Esophagus muscularis mucosa (tissue), 4 donors: ENCODE measurements around the gene SLC2A6. TPM values are rescaled to one million over a fixed set of nuclear protein-coding genes. Genes with fewer than 3 reads are reported as not detected.

Experiments
- DNase-seq: peaks from one replicate; pipeline ENCODE4 v3.0.0-alpha.2; 2017; ENCODE audit errors: extremely low spot score
- H3K27ac ChIP-seq, 4 donors: fragments of 200-600 bp; sonication (generic); replicated peaks in 1 of 4; 1 replicate in 3 of 4; 2 replicates in 1 of 4; pipeline ENCODE4 v1.5.1; 2016 to 2019; ENCODE audit warnings: mild to moderate bottlenecking in 1 of 4
- H3K27me3 ChIP-seq, 4 donors: fragments of 200-600 bp; sonication (generic); one replicate each; pipeline versions ENCODE4 v1.5.1 to v1.6.0; 2016 to 2019
- H3K36me3 ChIP-seq, 4 donors: fragments of 200-600 bp; sonication (generic); one replicate each; pipeline ENCODE4 v1.5.1; 2016 to 2019
- H3K4me1 ChIP-seq, 4 donors: fragments of 200-600 bp; sonication (generic); one replicate each; pipeline ENCODE4 v1.5.1; 2016 to 2019
- H3K4me3 ChIP-seq, 4 donors: fragments of 200-600 bp; sonication (generic); 1 replicate in 2 of 4; 2 replicates in 2 of 4; pipeline ENCODE4 v1.5.1; 2016 to 2019; ENCODE audit warnings: mild to moderate bottlenecking in 4 of 4, moderate library complexity in 1 of 4
- H3K9me3 ChIP-seq, 4 donors: fragments of 200-600 bp; sonication (generic); 1 replicate in 3 of 4; 2 replicates in 1 of 4; pipeline ENCODE4 v1.5.1; 2016 to 2019
- CTCF ChIP-seq, 3 experiments: fragments of 200-600 bp in 2 of 3; fragments of 450-650 bp in 1 of 3; sonication (generic) in 2 of 3; IDR thresholded peaks; one replicate each; pipeline ENCODE4 v1.5.1; 2017 to 2019; ENCODE audit warnings: antibody characterized with exemption in 3 of 3, mild to moderate bottlenecking in 2 of 3, moderate library complexity in 1 of 3
- EP300 ChIP-seq: sonication (generic); formaldehyde crosslinking; IDR thresholded peaks from one replicate; pipeline ENCODE4 v1.6.1; 2017; ENCODE audit warnings: antibody characterized with exemption
- POLR2A ChIP-seq: fragments of 450-650 bp; IDR thresholded peaks from one replicate; pipeline ENCODE4 v1.6.1; 2017; ENCODE audit warnings: antibody characterized with exemption, moderate library complexity, mild to moderate bottlenecking, low read depth
- POLR2AphosphoS5 ChIP-seq, 2 donors: sonication (generic); formaldehyde crosslinking; IDR thresholded peaks; one replicate each; pipeline ENCODE4 v1.6.1; 2017; ENCODE audit warnings: antibody characterized with exemption in 2 of 2
- WGBS: methylation state at CpG from one replicate; pipeline ENCODE4 v1.1.5; 2018; 5-methylcytosine and 5-hydroxymethylcytosine counted together
- intact Hi-C: fragments of 100-400 bp; cut with DNase I; formaldehyde crosslinking; loops from one replicate; pipeline ENCODE4 v1.15.1; 2023
- total RNA-seq, 4 donors: library from RNA; depleted of rRNA; stranded (reverse); fragments of >200 nt; gene quantifications; one replicate each; pipeline versions ENCODE4 v1.1.0 to v1.2.1, GENCODE V29; 2016

Gene SLC2A6
- total RNA-seq, 4 donors from 2014 or later, result 2.9 to 8.6 (median 5.9) TPM

DNA sequence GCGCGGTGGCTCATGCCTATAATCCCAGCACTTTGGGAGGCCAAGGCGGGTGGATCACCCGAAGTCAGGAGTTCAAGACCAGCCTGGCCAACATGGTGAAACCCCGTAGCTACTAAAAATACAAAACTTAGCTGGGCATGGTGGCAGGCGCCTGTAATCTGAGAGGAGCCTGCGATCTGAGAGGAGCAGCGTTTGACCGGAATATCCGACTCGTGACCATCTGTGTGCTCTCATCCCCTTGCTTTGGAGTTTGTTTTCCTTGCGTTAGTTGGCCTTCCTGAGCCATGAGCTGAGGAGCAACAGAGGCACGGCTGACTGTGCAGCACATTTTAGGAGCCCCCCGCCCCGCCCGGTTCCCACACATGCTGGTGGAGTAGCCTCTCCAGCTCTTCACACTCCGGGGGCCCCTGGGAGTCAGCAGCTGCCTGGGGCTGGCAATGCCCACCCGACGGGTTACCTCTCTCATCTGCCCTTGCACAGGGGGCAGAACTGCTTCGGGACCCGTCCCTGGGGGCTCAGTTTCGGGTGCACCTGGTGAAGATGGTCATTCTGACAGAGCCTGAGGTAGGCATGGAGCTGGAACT, 53.8 kb downstream of the SLC2A6 start:
- Histone ChIP-seq H3K27ac (no peak overlapping the region), H3K27me3 (peaks cover 0 to 68% (median 17%) of the 10 kb centered on the region in 4 donors), H3K9me3 (no peaks in the 10 kb centered on the region), H3K4me1 (peaks cover 2 to 22% (median 18%) of the 10 kb centered on the region in 4 donors), H3K36me3 (peaks cover 0 to 2% (median 0%) of the 10 kb centered on the region in 4 donors), H3K4me3 (no peak overlapping the region)
- DNase-seq, result no peak
- intact Hi-C loops, result no loop called here
- WGBS, result 90% methylated on average over 13 of the region's 22 CpGs
- TF ChIP-seq POLR2AphosphoS5 (IDR thresholded peaks at IDR 0.05), result no peak
- no peak for TF ChIP-seq POLR2A
- no peak for TF ChIP-seq CTCF (IDR thresholded peaks at IDR 0.05)
- TF ChIP-seq EP300, result no peak

DNA sequence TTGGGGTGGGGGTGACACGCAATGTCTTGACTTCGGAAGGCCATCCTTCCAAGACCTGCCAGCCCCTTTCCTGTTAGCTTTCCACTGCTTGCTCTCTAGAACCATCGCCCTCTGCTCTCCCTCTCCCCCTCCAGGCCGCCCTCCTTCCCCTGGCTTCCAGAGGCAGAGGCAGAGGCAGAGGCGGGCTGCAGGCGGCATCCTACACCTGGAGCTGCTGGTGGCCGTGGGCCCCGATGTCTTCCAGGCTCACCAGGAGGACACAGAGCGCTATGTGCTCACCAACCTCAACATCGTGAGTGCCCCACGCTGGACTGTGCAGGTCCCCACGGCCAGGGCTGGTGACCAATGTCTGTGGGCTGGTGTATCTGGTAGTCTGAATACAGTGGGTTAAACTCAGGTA, 54.7 kb downstream of the SLC2A6 start:
- TF ChIP-seq EP300 (no peak), POLR2AphosphoS5 (IDR thresholded peaks at IDR 0.05) (no peak), CTCF (IDR thresholded peaks at IDR 0.05) (no peak), POLR2A (no peak)

GRCh38 chr9:133423216-133423615, 55.7 kb downstream of the SLC2A6 start:
- Histone ChIP-seq H3K36me3 (peaks cover 0 to 2% (median 0%) of the 10 kb centered on the region in 4 donors), H3K4me3 (no peak overlapping the region), H3K27ac (no peak overlapping the region), H3K9me3 (no peaks in the 10 kb centered on the region), H3K27me3 (peaks cover 0 to 50% (median 12%) of the 10 kb centered on the region in 4 donors), H3K4me1 (peaks cover 6 to 13% (median 11%) of the 10 kb centered on the region in 4 donors)
- no peak for TF ChIP-seq POLR2A
- TF ChIP-seq CTCF (IDR thresholded peaks at IDR 0.05), result no peak
- TF ChIP-seq POLR2AphosphoS5 (IDR thresholded peaks at IDR 0.05), result no peak
- TF ChIP-seq EP300, result no peak
- intact Hi-C loops, result no loop called here
- no peak for DNase-seq
- 40% methylated on average over 3 of the region's 3 CpGs for WGBS

More for the DNA sequence above, 54.7 kb downstream of the SLC2A6 start:
- Histone ChIP-seq H3K36me3 (peaks cover 0 to 2% (median 0%) of the 10 kb centered on the region in 4 donors), H3K27me3 (peaks cover 0 to 59% (median 17%) of the 10 kb centered on the region in 4 donors), H3K9me3 (no peaks in the 10 kb centered on the region), H3K4me1 (peaks cover 2 to 14% (median 12%) of the 10 kb centered on the region in 4 donors), H3K4me3 (no peak overlapping the region), H3K27ac (no peak overlapping the region)
- 98% methylated on average over 12 of the region's 12 CpGs for WGBS
- no peak for DNase-seq
- intact Hi-C loops, result no loop called here

DNA sequence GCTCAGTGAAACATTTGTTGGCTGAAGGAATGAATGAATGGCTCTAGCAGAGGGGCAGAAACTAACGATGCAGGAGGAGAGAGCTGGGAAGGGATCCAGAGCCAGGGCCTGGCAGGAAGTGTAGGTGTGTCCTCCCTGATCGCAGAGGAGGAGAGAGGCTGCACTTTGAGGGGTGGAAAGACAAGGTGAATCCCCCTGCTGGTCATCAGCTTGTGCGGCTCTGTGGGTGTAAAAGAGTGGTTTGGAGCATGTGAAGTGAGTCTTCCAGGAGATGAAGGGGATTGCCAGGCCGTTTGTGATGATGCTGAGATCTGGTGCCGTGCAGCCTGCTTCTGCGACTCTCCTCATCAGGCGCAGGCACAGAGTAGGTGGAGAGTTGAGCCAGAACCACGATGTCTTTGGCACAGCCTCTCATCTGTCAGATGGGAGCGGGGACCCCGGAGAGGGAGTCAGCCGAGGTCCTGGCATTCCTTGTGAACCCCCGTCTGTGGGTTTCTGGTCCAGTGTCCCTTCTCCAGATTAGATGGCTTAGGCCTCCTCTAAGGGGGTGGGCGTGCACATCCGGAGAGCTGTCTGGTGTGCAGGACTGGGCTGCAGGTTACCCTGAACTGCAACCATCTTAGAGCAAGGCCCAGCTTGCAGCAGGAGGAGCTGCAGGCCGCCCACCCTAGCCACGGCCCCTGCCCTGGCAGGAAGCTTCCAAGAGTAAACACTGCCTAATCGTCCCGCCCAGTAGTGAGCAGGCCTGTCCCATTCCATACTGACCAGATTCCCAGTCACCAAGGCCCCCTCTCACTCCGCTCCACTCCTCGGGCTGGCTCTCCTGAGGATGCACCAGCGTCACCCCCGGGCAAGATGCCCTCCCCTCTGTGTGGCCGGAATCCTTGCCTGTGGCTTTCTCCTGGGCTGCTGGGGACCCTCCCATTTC, 57.0 kb downstream of the SLC2A6 start, which contains the start of gene ADAMTS13:
Gene ADAMTS13, plus strand, starts transcription at position 753 of the 928 bp plus-strand sequence. Its CDS starts 77 bp downstream, at position 830.
- DNase-seq, result no peak
- Histone ChIP-seq H3K9me3 (no peaks in the 10 kb centered on the region), H3K36me3 (peaks cover 0 to 2% (median 0%) of the 10 kb centered on the region in 4 donors), H3K27me3 (peaks cover 0 to 36% (median 2%) of the 10 kb centered on the region in 4 donors), H3K4me3 (no peak within 1 kb of the TSS), H3K4me1 (peaks cover 8 to 19% (median 14%) of the 10 kb centered on the region in 4 donors), H3K27ac (no peak within 1 kb of the TSS)
- no peak for TF ChIP-seq EP300
- TF ChIP-seq POLR2AphosphoS5 (IDR thresholded peaks at IDR 0.05), result no peak
- TF ChIP-seq CTCF (IDR thresholded peaks at IDR 0.05), result no peak
- no peak for TF ChIP-seq POLR2A
- WGBS, result 48% methylated on average over 13 of the region's 23 CpGs
- intact Hi-C loops, result no loop called here

Other genes starting within 250 kb of the SLC2A6 start
- 1 to 10 TPM in 2 of 4 donors, under 1 TPM in 2; 0.33 to 3.8 (median 1.2) TPM for gene ABO, start 203.9 kb downstream of the SLC2A6 start, total RNA-seq
- gene SURF6, start 142.9 kb downstream of the SLC2A6 start, total RNA-seq, result 10 to 100 TPM; 15.0 to 36.2 (median 27.5) TPM
- 10 to 100 TPM; 20.0 to 44.6 (median 35.5) TPM for gene MED22, start 131.0 kb downstream of the SLC2A6 start, total RNA-seq
- gene RPL7A, start 130.9 kb downstream of the SLC2A6 start, total RNA-seq, result 1,000 to 10,000 TPM; 1,466 to 2,142 (median 1,771) TPM
- gene SURF1, start 122.6 kb downstream of the SLC2A6 start, total RNA-seq, result 10 to 100 TPM; 50.4 to 86.4 (median 69.2) TPM
- gene SURF2, start 122.5 kb downstream of the SLC2A6 start, total RNA-seq, result 10 to 100 TPM; 16.1 to 36.4 (median 28.7) TPM
- gene SURF4, start 103.0 kb downstream of the SLC2A6 start, total RNA-seq, result 100 to 1,000 TPM in 3 of 4 donors, 10 to 100 TPM in 1; 83.9 to 139 (median 127) TPM
- 1 to 10 TPM in 2 of 4 donors, under 1 TPM in 1, not detected in 1; 0.26 to 2.1 (median 1.0) TPM for gene STKLD1, start 102.7 kb downstream of the SLC2A6 start, total RNA-seq
- gene REXO4, start 61.1 kb downstream of the SLC2A6 start, total RNA-seq, result 10 to 100 TPM; 15.0 to 28.9 (median 22.4) TPM
- 1 to 10 TPM; 1.3 to 1.7 (median 1.4) TPM for gene ADAMTS13, start 56.7 kb downstream of the SLC2A6 start, total RNA-seq
- 10 to 100 TPM; 12.5 to 27.8 (median 19.6) TPM for gene CACFD1, start 19.1 kb downstream of the SLC2A6 start, total RNA-seq
- not detected for gene MYMK, start 45.9 kb upstream of the SLC2A6 start, total RNA-seq
- 1 to 10 TPM; 2.8 to 6.6 (median 3.2) TPM for gene ADAMTSL2, start 55.6 kb upstream of the SLC2A6 start, total RNA-seq
- gene FAM163B, start 130.3 kb upstream of the SLC2A6 start, total RNA-seq, result not detected
- under 1 TPM in 1 of 4 donors, not detected in 3; 0.06 TPM for gene DBH, start 157.3 kb upstream of the SLC2A6 start, total RNA-seq